Chondrocyte (in vitro differentiated cells): Measurements from ENCODE around the gene LMAN2. TPM values are rescaled to one million over a fixed set of nuclear protein-coding genes. Genes with fewer than 3 reads are reported as not detected.
"Not testable (repeated sequence)": the region's sequence is repeated elsewhere in the genome, so short reads cannot be mapped to it uniquely, and the experiment has no call there.

Experiments
- DNase-seq: peaks from one replicate; pipeline ENCODE4 v3.0.0; 2021; ENCODE audit warnings: mixed read lengths, low spot score
- H3K27ac Mint-ChIP-seq: one replicate; pipeline ENCODE4 v1.8.0; 2021; ENCODE audit warnings: mild to moderate bottlenecking, moderate library complexity, mixed read lengths; ENCODE audit not compliant: unreplicated experiment
- H3K27me3 Mint-ChIP-seq: 2 replicates; pipeline ENCODE4 v1.8.0; 2021; ENCODE audit warnings: low read depth, mixed read lengths
- H3K36me3 Mint-ChIP-seq: 2 replicates; pipeline ENCODE4 v1.8.0; 2021; ENCODE audit warnings: low read depth, mixed read lengths
- H3K4me1 Mint-ChIP-seq: 2 replicates; pipeline ENCODE4 v1.8.0; 2021; ENCODE audit warnings: low read depth, mild to moderate bottlenecking, mixed read lengths
- H3K4me3 Mint-ChIP-seq: one replicate; pipeline ENCODE4 v1.8.0; 2021; ENCODE audit warnings: mild to moderate bottlenecking, moderate library complexity, mixed read lengths; ENCODE audit not compliant: unreplicated experiment
- H3K9me3 Mint-ChIP-seq: 2 replicates; pipeline ENCODE4 v1.8.0; 2021; ENCODE audit warnings: low read depth, mixed read lengths
- total RNA-seq: library from RNA; stranded (reverse); gene quantifications from 3 replicates; pipeline ENCODE4 v1.2.1, GENCODE V29; 2021
- TF ChIP-seq, protein P1 (sequence below): fragments of 200-600 bp; sonication (generic); IDR thresholded peaks from 2 replicates; pipeline ENCODE4 v1.5.0; 2021; ENCODE audit warnings: antibody characterized with exemption, mild to moderate bottlenecking, moderate library complexity

Gene LMAN2
- total RNA-seq, 1 donor from 2014 or later, result 83.4 TPM

DNA sequence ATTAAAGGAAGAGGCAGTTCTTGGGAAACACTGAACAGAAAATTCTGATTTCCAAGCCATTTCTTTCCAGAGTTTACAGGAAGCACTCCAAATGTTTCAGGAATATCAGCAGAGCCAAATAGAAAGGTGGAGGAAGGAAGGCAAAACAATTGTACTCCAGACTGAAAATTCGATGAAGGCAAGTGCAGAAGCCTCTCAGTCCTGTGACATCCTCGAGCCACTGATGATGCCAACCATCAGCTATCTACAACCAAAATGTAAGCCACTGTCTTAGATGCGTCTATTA, 2.2 kb downstream of the LMAN2 start:
- TF ChIP-seq, protein P1, sequence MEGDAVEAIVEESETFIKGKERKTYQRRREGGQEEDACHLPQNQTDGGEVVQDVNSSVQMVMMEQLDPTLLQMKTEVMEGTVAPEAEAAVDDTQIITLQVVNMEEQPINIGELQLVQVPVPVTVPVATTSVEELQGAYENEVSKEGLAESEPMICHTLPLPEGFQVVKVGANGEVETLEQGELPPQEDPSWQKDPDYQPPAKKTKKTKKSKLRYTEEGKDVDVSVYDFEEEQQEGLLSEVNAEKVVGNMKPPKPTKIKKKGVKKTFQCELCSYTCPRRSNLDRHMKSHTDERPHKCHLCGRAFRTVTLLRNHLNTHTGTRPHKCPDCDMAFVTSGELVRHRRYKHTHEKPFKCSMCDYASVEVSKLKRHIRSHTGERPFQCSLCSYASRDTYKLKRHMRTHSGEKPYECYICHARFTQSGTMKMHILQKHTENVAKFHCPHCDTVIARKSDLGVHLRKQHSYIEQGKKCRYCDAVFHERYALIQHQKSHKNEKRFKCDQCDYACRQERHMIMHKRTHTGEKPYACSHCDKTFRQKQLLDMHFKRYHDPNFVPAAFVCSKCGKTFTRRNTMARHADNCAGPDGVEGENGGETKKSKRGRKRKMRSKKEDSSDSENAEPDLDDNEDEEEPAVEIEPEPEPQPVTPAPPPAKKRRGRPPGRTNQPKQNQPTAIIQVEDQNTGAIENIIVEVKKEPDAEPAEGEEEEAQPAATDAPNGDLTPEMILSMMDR, result no peak
- H3K36me3 Mint-ChIP-seq, result no peaks in the 10 kb centered on the region
- peak overlapping the region; percentile 55 for H3K27ac Mint-ChIP-seq
- no peaks in the 10 kb centered on the region for H3K27me3 Mint-ChIP-seq
- H3K4me3 Mint-ChIP-seq, result peak overlapping the region; percentile 95
- no peaks in the 10 kb centered on the region for H3K9me3 Mint-ChIP-seq
- H3K4me1 Mint-ChIP-seq, result peaks cover 41% of the 10 kb centered on the region
- DNase-seq, result no peak

DNA sequence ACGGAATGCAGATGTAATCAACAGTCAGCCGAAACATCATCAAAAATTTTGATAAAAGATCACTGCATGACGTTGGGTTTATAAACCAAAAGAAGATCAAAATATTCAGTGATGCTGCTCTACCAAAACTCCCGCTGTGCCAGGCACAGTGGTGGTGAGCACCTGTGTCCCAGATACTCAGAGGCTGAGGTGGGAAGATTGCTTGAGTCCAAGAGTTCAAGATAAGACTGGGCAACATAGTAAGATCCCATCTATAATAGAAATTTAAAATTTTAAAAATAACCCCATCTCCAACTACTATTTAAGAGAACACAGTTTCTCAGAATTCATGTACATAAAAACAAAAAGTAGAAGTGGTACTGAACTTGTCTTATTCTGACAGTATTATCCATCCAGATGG, 3.8 kb downstream of the LMAN2 start:
- Mint-ChIP-seq H3K9me3 (no peaks in the 10 kb centered on the region), H3K27me3 (no peaks in the 10 kb centered on the region), H3K4me3 (no peak overlapping the region), H3K27ac (no peak overlapping the region), H3K4me1 (peaks cover 41% of the 10 kb centered on the region), H3K36me3 (peaks cover 2% of the 10 kb centered on the region)
- TF ChIP-seq, protein P1, result no peak
- DNase-seq, result no peak

GRCh38 chr5:177346820-177347219, 4.6 kb downstream of the LMAN2 start:
- no peaks in the 10 kb centered on the region for H3K27me3 Mint-ChIP-seq
- H3K4me1 Mint-ChIP-seq, result peaks cover 35% of the 10 kb centered on the region
- no peaks in the 10 kb centered on the region for H3K9me3 Mint-ChIP-seq
- no peak for DNase-seq
- H3K27ac Mint-ChIP-seq, result no peak overlapping the region
- no peak overlapping the region for H3K4me3 Mint-ChIP-seq
- H3K36me3 Mint-ChIP-seq, result peaks cover 2% of the 10 kb centered on the region
- TF ChIP-seq, protein P1, result no peak

DNA sequence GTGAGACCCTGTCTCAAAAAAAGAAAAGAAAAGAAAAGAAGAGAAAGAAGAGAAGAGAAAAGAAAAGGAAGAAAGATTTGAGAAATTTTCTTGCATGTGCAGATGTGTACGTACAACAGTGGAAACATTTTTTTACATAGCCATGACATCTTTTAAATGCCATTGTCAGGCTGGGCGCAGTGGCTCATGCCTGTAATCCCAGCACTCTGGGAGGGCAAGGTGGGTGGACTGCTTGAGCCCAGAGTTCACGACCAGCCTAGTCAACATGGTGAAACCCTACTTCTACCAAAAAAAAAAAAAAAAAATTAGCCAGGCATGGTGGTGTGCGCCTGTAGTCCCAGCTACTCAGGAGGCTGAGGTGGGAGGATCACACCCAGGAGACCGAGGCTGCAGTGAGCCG, 6.6 kb downstream of the LMAN2 start:
- Mint-ChIP-seq H3K36me3 (peaks cover 10% of the 10 kb centered on the region), H3K4me3 (no peak overlapping the region), H3K27me3 (no peaks in the 10 kb centered on the region), H3K27ac (no peak overlapping the region), H3K9me3 (no peaks in the 10 kb centered on the region), H3K4me1 (peaks cover 22% of the 10 kb centered on the region)
- TF ChIP-seq, protein P1, result no peak
- no peak for DNase-seq

GRCh38 chr5:177343777-177344176, 7.7 kb downstream of the LMAN2 start:
- DNase-seq, result no peak
- Mint-ChIP-seq H3K27ac (no peak overlapping the region), H3K27me3 (no peaks in the 10 kb centered on the region), H3K4me3 (no peak overlapping the region), H3K4me1 (peaks cover 11% of the 10 kb centered on the region), H3K36me3 (peaks cover 11% of the 10 kb centered on the region), H3K9me3 (no peaks in the 10 kb centered on the region)
- TF ChIP-seq, protein P1, result no peak

DNA sequence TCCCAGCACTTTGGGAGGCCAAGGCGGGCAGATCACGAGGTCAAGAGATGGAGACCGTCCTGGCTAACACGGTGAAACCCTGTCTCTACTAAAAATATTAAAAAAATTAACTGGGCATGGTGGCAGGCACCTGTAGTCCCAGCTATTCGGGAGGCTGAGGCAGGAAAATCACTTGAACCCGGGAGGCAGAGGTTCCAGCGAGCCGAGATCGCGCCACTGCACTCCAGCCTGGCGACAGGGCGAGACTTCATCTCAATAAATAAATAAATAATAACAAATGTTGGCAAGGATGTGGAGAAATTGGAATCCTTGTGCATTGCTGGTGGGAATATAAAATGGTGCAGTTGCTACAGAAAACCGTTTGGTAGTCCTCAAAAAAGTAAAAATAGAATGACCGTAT, 8.5 kb downstream of the LMAN2 start:
- H3K27ac Mint-ChIP-seq, DNase-seq, H3K9me3 Mint-ChIP-seq, H3K4me3 Mint-ChIP-seq, H3K27me3 Mint-ChIP-seq: not testable (repeated sequence)
- H3K4me1 Mint-ChIP-seq, result peaks cover 11% of the 10 kb centered on the region
- H3K36me3 Mint-ChIP-seq, result peaks cover 11% of the 10 kb centered on the region
